ENCODE data around the gene CD274. TPM values are rescaled to one million over a fixed set of nuclear protein-coding genes. Genes with fewer than 3 reads are reported as not detected.

CD274 gene
- total and polyA plus RNA-seq, 10 of the 15 experiments (the other 5 are each of a cell fraction or from before 2014, with no cell fraction given), result 9.4 to 128 (median 24.6) TPM

DNA sequence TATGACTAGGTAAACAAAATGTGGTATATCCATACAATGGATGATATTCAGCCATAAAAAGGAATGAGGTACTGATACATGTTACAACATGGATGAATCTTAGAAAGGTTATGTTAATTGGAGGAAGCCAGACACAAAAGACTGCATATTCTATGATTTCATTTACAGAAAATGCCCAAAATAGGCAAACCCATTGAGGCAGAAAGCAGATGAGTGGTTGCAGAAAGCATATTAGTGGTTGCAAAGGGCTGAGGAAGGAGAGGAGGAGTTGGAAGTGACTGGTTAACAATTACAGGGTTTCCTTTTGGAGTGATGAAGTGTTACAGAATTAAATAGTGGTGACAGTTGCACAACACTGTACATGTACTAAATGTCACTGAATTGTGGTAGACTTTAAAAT is 30.4 kb upstream of the CD274 start (continued):
- TF ChIP-seq ZBTB40 (IDR thresholded peaks at IDR 0.05; ENCODE audit: borderline replicate concordance) (no peak), PML (IDR thresholded peaks at IDR 0.05; ENCODE audit: low read length) (no peak), CBFB (IDR thresholded peaks at IDR 0.05; ENCODE audit: low read depth) (no peak), HDGF (IDR thresholded peaks at IDR 0.05) (no peak), TARDBP (IDR thresholded peaks at IDR 0.05; ENCODE audit: borderline replicate concordance) (no peak), NFYA (IDR thresholded peaks at IDR 0.05; ENCODE audit: borderline replicate concordance, low read depth, low read length) (no peak), ETV6 (conservative IDR thresholded peaks at IDR 0.05 in 1 of 2, IDR thresholded peaks at IDR 0.05 in 1 of 2; ENCODE audit: borderline replicate concordance in 1 of 2, low read depth in 1 of 2) (no peak), E4F1 (IDR thresholded peaks at IDR 0.05; ENCODE audit: borderline replicate concordance, partially characterized antibody) (no peak), ATF3 (IDR thresholded peaks at IDR 0.05; ENCODE audit: borderline replicate concordance, extremely low read depth, low read depth, low read length) (no peak), SMAD5 (IDR thresholded peaks at IDR 0.05; ENCODE audit: low read depth) (no peak), IRF4 (IDR thresholded peaks at IDR 0.05; ENCODE audit: low read depth, low read length) (no peak)
- TF ChIP-seq, protein P1, sequence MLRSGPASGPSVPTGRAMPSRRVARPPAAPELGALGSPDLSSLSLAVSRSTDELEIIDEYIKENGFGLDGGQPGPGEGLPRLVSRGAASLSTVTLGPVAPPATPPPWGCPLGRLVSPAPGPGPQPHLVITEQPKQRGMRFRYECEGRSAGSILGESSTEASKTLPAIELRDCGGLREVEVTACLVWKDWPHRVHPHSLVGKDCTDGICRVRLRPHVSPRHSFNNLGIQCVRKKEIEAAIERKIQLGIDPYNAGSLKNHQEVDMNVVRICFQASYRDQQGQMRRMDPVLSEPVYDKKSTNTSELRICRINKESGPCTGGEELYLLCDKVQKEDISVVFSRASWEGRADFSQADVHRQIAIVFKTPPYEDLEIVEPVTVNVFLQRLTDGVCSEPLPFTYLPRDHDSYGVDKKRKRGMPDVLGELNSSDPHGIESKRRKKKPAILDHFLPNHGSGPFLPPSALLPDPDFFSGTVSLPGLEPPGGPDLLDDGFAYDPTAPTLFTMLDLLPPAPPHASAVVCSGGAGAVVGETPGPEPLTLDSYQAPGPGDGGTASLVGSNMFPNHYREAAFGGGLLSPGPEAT (IDR thresholded peaks at IDR 0.05; ENCODE audit: low read depth), result no peak

Data from GM12878 (cell line).